SK-N-MC (cell line): ENCODE data around the gene NXPE2.

Experiments
- EZH2 ChIP-seq: fragments of 200-600 bp; sonication (generic); IDR thresholded peaks from one replicate; pipeline ENCODE4 v1.6.1; 2017; ENCODE audit warnings: antibody characterized with exemption
- FOXP2 ChIP-seq: optimal IDR thresholded peaks from 2 replicates; pipeline ENCODE3; 2011; ENCODE audit warnings: mild to moderate bottlenecking, moderate library complexity; ENCODE audit not compliant: insufficient read depth; ENCODE audit errors: extremely low read length, control extremely low read depth
- POLR2AphosphoS5 ChIP-seq: IDR thresholded peaks from 2 replicates; pipeline ENCODE4 v1.6.1; 2012; ENCODE audit warnings: mild to moderate bottlenecking, low read depth, low read length, borderline replicate concordance

- TF ChIP-seq POLR2AphosphoS5 (no peak), EZH2 (no peak), FOXP2 (no peak)
Observed at GRCh38 chr11:114709960-114710359, 31.6 kb downstream of the NXPE2 start.
